ENCODE results near the gene HES7.

Gene HES7

GRCh38 chr17:8087952-8088230 is 36.0 kb downstream of the HES7 start:
- H3K4me3 ChIP-seq (ENCODE audit: low read length): no peak overlapping the region
- no peak for TF ChIP-seq CTCF (conservative IDR thresholded peaks at IDR 0.05; ENCODE audit: low read depth, low read length)
- DNase-seq (ENCODE audit: low read depth): no peak

- H3K4me3 ChIP-seq (ENCODE audit: low read length): no peak within 1 kb of the TSS
- no peak for TF ChIP-seq CTCF (conservative IDR thresholded peaks at IDR 0.05; ENCODE audit: low read depth, low read length)
- DNase-seq (ENCODE audit: low read depth): no peak
These were observed 36.6 kb downstream of the HES7 start, which contains the start of gene ALOX12B for GRCh38 chr17:8087075-8087951. Gene ALOX12B, minus strand, starts transcription at chr17:8087716. Its CDS starts 274 bp downstream, at chr17:8087442.

- no peak overlapping the region for H3K4me3 ChIP-seq (ENCODE audit: low read length)
- DNase-seq (ENCODE audit: low read depth): no peak
- TF ChIP-seq CTCF (conservative IDR thresholded peaks at IDR 0.05; ENCODE audit: low read depth, low read length): no peak
These were observed 39.7 kb downstream of the HES7 start for GRCh38 chr17:8084250-8084649.

GRCh38 chr17:8082292-8082691 is 41.6 kb downstream of the HES7 start:
- DNase-seq (ENCODE audit: low read depth): no peak
- H3K4me3 ChIP-seq (ENCODE audit: low read length): no peak overlapping the region
- no peak for TF ChIP-seq CTCF (conservative IDR thresholded peaks at IDR 0.05; ENCODE audit: low read depth, low read length)

- no peak for TF ChIP-seq CTCF (conservative IDR thresholded peaks at IDR 0.05; ENCODE audit: low read depth, low read length)
These were observed 42.0 kb downstream of the HES7 start for GRCh38 chr17:8081876-8082275.

GRCh38 chr17:8080799-8081219 is 43.1 kb downstream of the HES7 start:
- no peak overlapping the region for H3K4me3 ChIP-seq (ENCODE audit: low read length)
- DNase-seq (ENCODE audit: low read depth): no peak
- TF ChIP-seq CTCF (conservative IDR thresholded peaks at IDR 0.05; ENCODE audit: low read depth, low read length): no peak

More at GRCh38 chr17:8081876-8082275, 42.0 kb downstream of the HES7 start:
- no peak overlapping the region for H3K4me3 ChIP-seq (ENCODE audit: low read length)
- no peak for DNase-seq (ENCODE audit: low read depth)

GRCh38 chr17:8080208-8080798 is 43.6 kb downstream of the HES7 start:
- H3K4me3 ChIP-seq (ENCODE audit: low read length): no peak overlapping the region

More at GRCh38 chr17:8080208-8080798, 43.6 kb downstream of the HES7 start:
- TF ChIP-seq CTCF (conservative IDR thresholded peaks at IDR 0.05; ENCODE audit: low read depth, low read length): no peak
- DNase-seq (ENCODE audit: low read depth): no peak
